HCT116 (cell line): ENCODE data around the gene SLC22A8. TPM values are rescaled to one million over a fixed set of nuclear protein-coding genes. Genes with fewer than 3 reads are reported as not detected.

Experiments used
- ATAC-seq: fragments of 200-7000 bp; cut with Tn5 transposase; 2 replicates; pipeline ENCODE4 v1.9.1; 2020; ENCODE audit warnings: mild to moderate bottlenecking, moderate library complexity
- BruUV-seq: library from RNA; stranded (reverse); fragments of 400-500 nt; replicated peaks from 2 replicates; lab custom pipeline; 2021; lab: Mats Ljungman, UMichigan
- CTCF ChIA-PET: fragments of 300-600 bp; sonication (Branson Sonifier 250); formaldehyde crosslinking; loops from one replicate; lab custom pipeline; 2021; ENCODE audit warnings: antibody characterized with exemption; lab: Charles Lee
- POLR2A ChIA-PET: fragments of 300-600, 350-600 bp; sonication (Branson Sonifier 250); formaldehyde crosslinking; loops from one replicate; lab custom pipeline; 2021; ENCODE audit warnings: antibody characterized with exemption; lab: Charles Lee
- RAD21 ChIA-PET, 2 experiments: fragments of 300-600 bp; sonication (Branson Sonifier 250); formaldehyde crosslinking; loops; one replicate each; lab custom pipeline; 2023; ENCODE audit warnings: low total read pairs in 2 of 2; ENCODE audit not compliant: uncharacterized antibody in 2 of 2, unreplicated experiment in 2 of 2, low non-redundant PET in 1 of 2; lab: Charles Lee
- DNase-seq: peaks from one replicate; pipeline ENCODE4 v3.0.0-alpha.2; 2010; ENCODE audit warnings: low read depth, low spot score
- H2AFZ ChIP-seq: fragments of 200-600 bp; shearing (Covaris generic), sonication (generic); 2 replicates; pipeline ENCODE4 v1.6.1; 2017; ENCODE audit warnings: low read depth, mixed run types, mixed read lengths, antibody characterized with exemption, low read length; ENCODE audit not compliant: poor library complexity, severe bottlenecking
- H3K27ac ChIP-seq: 2 replicates; pipeline ENCODE4 v1.5.1; 2012; ENCODE audit warnings: low read depth, low read length
- H3K27me3 ChIP-seq: fragments of 200-600 bp; sonication (generic); 2 replicates; pipeline ENCODE4 v1.6.1; 2016; ENCODE audit warnings: mixed run types, low read length, mixed read lengths; ENCODE audit not compliant: insufficient read depth
- H3K36me3 ChIP-seq, 2 experiments: fragments of 200-500 bp in 1 of 2; fragments of 200-600 bp in 1 of 2; sonication (Bioruptor generic) in 1 of 2; sonication (generic) in 1 of 2; 2 replicates each; pipeline versions ENCODE4 v1.5.1 to v1.6.1; 2014 to 2016; ENCODE audit warnings: low read length in 2 of 2, inconsistent platforms in 1 of 2, mixed read lengths in 1 of 2, mixed run types in 1 of 2; ENCODE audit not compliant: insufficient read depth in 2 of 2, control insufficient read depth in 1 of 2
- H3K4me1 ChIP-seq, 2 experiments: fragments of 200-600 bp in 1 of 2; sonication (generic) in 1 of 2; 2 replicates each; pipeline versions ENCODE4 v1.5.1 to v1.6.1; 2012 to 2017; ENCODE audit warnings: low read length in 2 of 2, inconsistent platforms in 1 of 2, mild to moderate bottlenecking in 1 of 2, mixed read lengths in 1 of 2, mixed run types in 1 of 2, moderate library complexity in 1 of 2; ENCODE audit not compliant: insufficient read depth in 2 of 2, control insufficient read depth in 1 of 2
- H3K4me2 ChIP-seq: fragments of 200-600 bp; sonication (generic); 2 replicates; pipeline ENCODE4 v1.6.1; 2017; ENCODE audit warnings: mixed run types, low read length, mixed read lengths
- H3K4me3 ChIP-seq, 2 experiments: fragments of 200-600 bp in 1 of 2; sonication (generic) in 1 of 2; replicated peaks in 1 of 2; 2 replicates each; pipeline ENCODE4 v1.5.1; 2011 to 2016; ENCODE audit warnings: low read length in 2 of 2, control low read depth in 1 of 2, low read depth in 1 of 2, mild to moderate bottlenecking in 1 of 2, mixed read lengths in 1 of 2, mixed run types in 1 of 2
- H3K79me2 ChIP-seq: fragments of 200-600 bp; sonication (generic); 2 replicates; pipeline ENCODE4 v1.6.1; 2017; ENCODE audit warnings: mild to moderate bottlenecking, mixed run types, low read length, moderate library complexity, mixed read lengths; ENCODE audit not compliant: insufficient read depth
- H3K9ac ChIP-seq: fragments of 200-600 bp; sonication (generic); 2 replicates; pipeline ENCODE4 v1.6.1; 2016; ENCODE audit warnings: low read length, mixed read lengths
- H3K9me2 ChIP-seq: fragments of 200-600 bp; sonication (generic), shearing (Covaris generic); 2 replicates; pipeline ENCODE4 v1.6.1; 2017; ENCODE audit warnings: mixed run types, mild to moderate bottlenecking, moderate library complexity; ENCODE audit not compliant: insufficient read depth
- H3K9me3 ChIP-seq, 2 experiments: fragments of 200-500 bp in 1 of 2; fragments of 200-600 bp in 1 of 2; sonication (Bioruptor generic) in 1 of 2; sonication (generic) in 1 of 2; 2 replicates each; pipeline ENCODE4 v1.6.1; 2014 to 2017; ENCODE audit warnings: low read length in 2 of 2, mixed read lengths in 2 of 2, inconsistent platforms in 1 of 2, low read depth in 1 of 2, mild to moderate bottlenecking in 1 of 2, mixed run types in 1 of 2, moderate library complexity in 1 of 2; ENCODE audit not compliant: control insufficient read depth in 1 of 2, insufficient read depth in 1 of 2
- H4K20me1 ChIP-seq: fragments of 200-600 bp; sonication (generic), shearing (Covaris generic); 2 replicates; pipeline ENCODE4 v1.6.1; 2017; ENCODE audit warnings: mixed run types, mild to moderate bottlenecking, moderate library complexity; ENCODE audit not compliant: insufficient read depth
- CEBPB ChIP-seq: IDR thresholded peaks from 2 replicates; pipeline ENCODE4 v1.6.1; 2012; ENCODE audit warnings: low read depth
- ELF1 ChIP-seq: IDR thresholded peaks from 2 replicates; pipeline ENCODE4 v1.6.1; 2012; ENCODE audit warnings: low read depth, borderline replicate concordance
- FOSL1 ChIP-seq: IDR thresholded peaks from 2 replicates; pipeline ENCODE4 v1.6.1; 2012; ENCODE audit warnings: low read depth
- JUND ChIP-seq: IDR thresholded peaks from 2 replicates; pipeline ENCODE4 v1.6.1; 2012
- POLR2A ChIP-seq: IDR thresholded peaks from 2 replicates; pipeline ENCODE4 v1.7.0; 2011; ENCODE audit warnings: borderline replicate concordance; ENCODE audit not compliant: insufficient read depth, insufficient read length; ENCODE audit errors: extremely low read depth
- POLR2AphosphoS5 ChIP-seq: IDR thresholded peaks from 2 replicates; pipeline ENCODE4 v1.6.1; 2011; ENCODE audit warnings: mild to moderate bottlenecking, low read depth, low read length, moderate library complexity
- RAD21 ChIP-seq: IDR thresholded peaks from 2 replicates; pipeline ENCODE4 v1.6.1; 2012; ENCODE audit warnings: low read depth, mild to moderate bottlenecking
- SRF ChIP-seq: IDR thresholded peaks from 2 replicates; pipeline ENCODE4 v1.6.1; 2012; ENCODE audit warnings: low read depth
- ZFX ChIP-seq: fragments of 450-650 bp; IDR thresholded peaks from 2 replicates; pipeline ENCODE4 v1.6.1; 2017
- ZNF274 ChIP-seq: fragments of 200-500 bp; sonication (Bioruptor generic); IDR thresholded peaks from 2 replicates; pipeline ENCODE4 v1.6.1; 2014; ENCODE audit warnings: mild to moderate bottlenecking, low read depth, low read length, inconsistent platforms
- intact Hi-C: fragments of 100-400 bp; cut with micrococcal nuclease; formaldehyde crosslinking; loops from 2 replicates; pipeline ENCODE4 v1.10.0; 2022
- total RNA-seq: library from RNA; stranded (reverse); gene quantifications from one replicate; pipeline ENCODE4 v1.2.1, GENCODE V29; 2021; ENCODE audit not compliant: unreplicated experiment
- TF ChIP-seq, protein P1 (sequence below): IDR thresholded peaks from 2 replicates; pipeline ENCODE4 v1.6.1; 2012
- TF ChIP-seq, protein P2 (sequence below), 3 experiments: fragments of 200-600 bp in 1 of 3; sonication (generic) in 1 of 3; IDR thresholded peaks in 2 of 3; conservative IDR thresholded peaks in 1 of 3; 2 replicates each; pipeline ENCODE4 v1.5.1; 2012 to 2017; ENCODE audit warnings: low read depth in 2 of 3, low read length in 2 of 3, antibody characterized with exemption in 1 of 3, borderline replicate concordance in 1 of 3, control low read depth in 1 of 3, mild to moderate bottlenecking in 1 of 3, mixed read lengths in 1 of 3, mixed run types in 1 of 3, moderate library complexity in 1 of 3; ENCODE audit not compliant: insufficient read depth in 1 of 3
- TF ChIP-seq, protein P3 (sequence below): IDR thresholded peaks from 2 replicates; pipeline ENCODE4 v1.6.1; 2012; ENCODE audit warnings: low read depth
- TF ChIP-seq, protein P4 (sequence below): IDR thresholded peaks from 2 replicates; pipeline ENCODE4 v1.6.1; 2012

Gene SLC22A8
- total RNA-seq, 1 experiment from 2014 or later: not detected

DNA sequence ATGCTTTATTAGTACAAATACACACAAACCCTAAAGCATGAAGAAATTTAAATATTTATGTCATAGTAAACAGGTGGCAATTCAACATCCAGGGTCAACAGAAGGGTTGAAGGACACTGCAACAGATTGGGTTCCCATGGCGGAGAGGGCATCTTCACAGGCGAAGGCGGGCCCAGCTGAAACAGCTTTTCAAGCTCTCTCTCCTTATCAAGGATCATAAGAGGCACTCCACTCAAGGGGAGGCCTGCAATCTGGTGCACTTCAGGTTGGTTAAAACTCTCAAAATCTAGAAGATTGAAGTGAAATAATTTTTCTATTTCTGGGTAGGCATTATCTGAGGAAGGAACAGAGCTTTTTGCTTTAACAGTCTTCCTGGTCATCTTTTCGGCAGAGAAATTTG lies 16.8 kb upstream of the SLC22A8 start:
- H3K4me3 ChIP-seq: no peak overlapping the region
- POLR2A ChIA-PET: no interaction called here
- H3K9ac ChIP-seq: no peak overlapping the region
- H3K9me3 ChIP-seq: no peaks in the 10 kb centered on the region
- no peaks in the 10 kb centered on the region for H3K79me2 ChIP-seq
- CTCF ChIA-PET: interaction anchor here (2.3 to 6.4 kb wide), 2 partner anchors 11 to 127 kb away, joined by 6 to 42 read pairs; no protein-coding TSS in a partner anchor
- H3K4me1 ChIP-seq: 0 out of 4 replicates have a peak, but pooled peaks cover 0 to 7% of the 10 kb centered on the region in 2 experiments
- no peaks in the 10 kb centered on the region for H3K36me3 ChIP-seq
- RAD21 ChIA-PET: no interaction called here
- H4K20me1 ChIP-seq: no peaks in the 10 kb centered on the region
- no peak overlapping the region for H3K4me2 ChIP-seq
- BruUV-seq: no TSS peak
- TF ChIP-seq ZNF274 (no peak), JUND (no peak), CEBPB (no peak), ZFX (no peak), RAD21 (no peak), ELF1 (no peak), POLR2A (no peak), SRF (no peak), FOSL1 (no peak), POLR2AphosphoS5 (no peak)
- TF ChIP-seq, protein P1, sequence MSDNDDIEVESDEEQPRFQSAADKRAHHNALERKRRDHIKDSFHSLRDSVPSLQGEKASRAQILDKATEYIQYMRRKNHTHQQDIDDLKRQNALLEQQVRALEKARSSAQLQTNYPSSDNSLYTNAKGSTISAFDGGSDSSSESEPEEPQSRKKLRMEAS: no peak
- TF ChIP-seq, protein P2, sequence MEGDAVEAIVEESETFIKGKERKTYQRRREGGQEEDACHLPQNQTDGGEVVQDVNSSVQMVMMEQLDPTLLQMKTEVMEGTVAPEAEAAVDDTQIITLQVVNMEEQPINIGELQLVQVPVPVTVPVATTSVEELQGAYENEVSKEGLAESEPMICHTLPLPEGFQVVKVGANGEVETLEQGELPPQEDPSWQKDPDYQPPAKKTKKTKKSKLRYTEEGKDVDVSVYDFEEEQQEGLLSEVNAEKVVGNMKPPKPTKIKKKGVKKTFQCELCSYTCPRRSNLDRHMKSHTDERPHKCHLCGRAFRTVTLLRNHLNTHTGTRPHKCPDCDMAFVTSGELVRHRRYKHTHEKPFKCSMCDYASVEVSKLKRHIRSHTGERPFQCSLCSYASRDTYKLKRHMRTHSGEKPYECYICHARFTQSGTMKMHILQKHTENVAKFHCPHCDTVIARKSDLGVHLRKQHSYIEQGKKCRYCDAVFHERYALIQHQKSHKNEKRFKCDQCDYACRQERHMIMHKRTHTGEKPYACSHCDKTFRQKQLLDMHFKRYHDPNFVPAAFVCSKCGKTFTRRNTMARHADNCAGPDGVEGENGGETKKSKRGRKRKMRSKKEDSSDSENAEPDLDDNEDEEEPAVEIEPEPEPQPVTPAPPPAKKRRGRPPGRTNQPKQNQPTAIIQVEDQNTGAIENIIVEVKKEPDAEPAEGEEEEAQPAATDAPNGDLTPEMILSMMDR (IDR thresholded peaks at IDR 0.05 in 2 of 3, conservative IDR thresholded peaks at IDR 0.05 in 1 of 3; ENCODE audit: borderline replicate concordance in 1 of 3, insufficient read depth in 1 of 3, low read depth in 2 of 3, low read length in 2 of 3): no peak
- TF ChIP-seq, protein P3, sequence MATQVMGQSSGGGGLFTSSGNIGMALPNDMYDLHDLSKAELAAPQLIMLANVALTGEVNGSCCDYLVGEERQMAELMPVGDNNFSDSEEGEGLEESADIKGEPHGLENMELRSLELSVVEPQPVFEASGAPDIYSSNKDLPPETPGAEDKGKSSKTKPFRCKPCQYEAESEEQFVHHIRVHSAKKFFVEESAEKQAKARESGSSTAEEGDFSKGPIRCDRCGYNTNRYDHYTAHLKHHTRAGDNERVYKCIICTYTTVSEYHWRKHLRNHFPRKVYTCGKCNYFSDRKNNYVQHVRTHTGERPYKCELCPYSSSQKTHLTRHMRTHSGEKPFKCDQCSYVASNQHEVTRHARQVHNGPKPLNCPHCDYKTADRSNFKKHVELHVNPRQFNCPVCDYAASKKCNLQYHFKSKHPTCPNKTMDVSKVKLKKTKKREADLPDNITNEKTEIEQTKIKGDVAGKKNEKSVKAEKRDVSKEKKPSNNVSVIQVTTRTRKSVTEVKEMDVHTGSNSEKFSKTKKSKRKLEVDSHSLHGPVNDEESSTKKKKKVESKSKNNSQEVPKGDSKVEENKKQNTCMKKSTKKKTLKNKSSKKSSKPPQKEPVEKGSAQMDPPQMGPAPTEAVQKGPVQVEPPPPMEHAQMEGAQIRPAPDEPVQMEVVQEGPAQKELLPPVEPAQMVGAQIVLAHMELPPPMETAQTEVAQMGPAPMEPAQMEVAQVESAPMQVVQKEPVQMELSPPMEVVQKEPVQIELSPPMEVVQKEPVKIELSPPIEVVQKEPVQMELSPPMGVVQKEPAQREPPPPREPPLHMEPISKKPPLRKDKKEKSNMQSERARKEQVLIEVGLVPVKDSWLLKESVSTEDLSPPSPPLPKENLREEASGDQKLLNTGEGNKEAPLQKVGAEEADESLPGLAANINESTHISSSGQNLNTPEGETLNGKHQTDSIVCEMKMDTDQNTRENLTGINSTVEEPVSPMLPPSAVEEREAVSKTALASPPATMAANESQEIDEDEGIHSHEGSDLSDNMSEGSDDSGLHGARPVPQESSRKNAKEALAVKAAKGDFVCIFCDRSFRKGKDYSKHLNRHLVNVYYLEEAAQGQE: no peak
- TF ChIP-seq, protein P4, sequence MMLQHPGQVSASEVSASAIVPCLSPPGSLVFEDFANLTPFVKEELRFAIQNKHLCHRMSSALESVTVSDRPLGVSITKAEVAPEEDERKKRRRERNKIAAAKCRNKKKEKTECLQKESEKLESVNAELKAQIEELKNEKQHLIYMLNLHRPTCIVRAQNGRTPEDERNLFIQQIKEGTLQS: no peak
- no peaks in the 10 kb centered on the region for H3K9me2 ChIP-seq
- no peak overlapping the region for H2AFZ ChIP-seq
- DNase-seq: no peak
- no peak for ATAC-seq
- no peak overlapping the region for H3K27ac ChIP-seq
- intact Hi-C loops: no loop called here
- no peaks in the 10 kb centered on the region; the same call in 1 of the 2 replicates for H3K27me3 ChIP-seq
